CD4-positive, alpha-beta T cell treated with Interleukin-15 for 4 hours (primary cell): ENCODE results near the gene CHRM2.

Source experiments
- DNase-seq: peaks from one replicate; pipeline ENCODE4 v3.0.0-alpha.2; 2020; ENCODE audit warnings: low spot score

CHRM2 gene

GRCh38 chr7:136894789-136895188 is 26.3 kb downstream of the CHRM2 start:
- no peak for DNase-seq

- DNase-seq: no peak
These were observed 29.2 kb downstream of the CHRM2 start for GRCh38 chr7:136897676-136898075.

- DNase-seq: no peak
These were observed 31.6 kb downstream of the CHRM2 start for GRCh38 chr7:136900005-136900404.

- no peak for DNase-seq
These were observed 42.3 kb downstream of the CHRM2 start for GRCh38 chr7:136910771-136911170.

GRCh38 chr7:136911344-136911743 is 42.9 kb downstream of the CHRM2 start:
- DNase-seq: no peak

GRCh38 chr7:136912339-136912738 is 43.9 kb downstream of the CHRM2 start:
- DNase-seq: no peak

- no peak for DNase-seq
These were observed 45.6 kb downstream of the CHRM2 start for GRCh38 chr7:136914016-136914415.

GRCh38 chr7:136919820-136920219 is 51.4 kb downstream of the CHRM2 start:
- no peak for DNase-seq

- DNase-seq: no peak
These were observed 54.7 kb downstream of the CHRM2 start for GRCh38 chr7:136923111-136923667.

GRCh38 chr7:136925044-136925443 is 56.6 kb downstream of the CHRM2 start:
- DNase-seq: no peak

- DNase-seq: no peak
These were observed 57.1 kb downstream of the CHRM2 start for GRCh38 chr7:136925556-136925955.

GRCh38 chr7:136931169-136931867 is 62.9 kb downstream of the CHRM2 start:
- no peak for DNase-seq

- no peak for DNase-seq
These were observed 69.0 kb downstream of the CHRM2 start for GRCh38 chr7:136937436-136937835.

- DNase-seq: no peak
These were observed 70.0 kb downstream of the CHRM2 start for GRCh38 chr7:136938476-136938875.

GRCh38 chr7:136940122-136940521 is 71.7 kb downstream of the CHRM2 start:
- no peak for DNase-seq

GRCh38 chr7:136940917-136941316 is 72.5 kb downstream of the CHRM2 start:
- no peak for DNase-seq

GRCh38 chr7:136941816-136942215 is 73.4 kb downstream of the CHRM2 start:
- DNase-seq: no peak

- DNase-seq: no peak
These were observed 73.9 kb downstream of the CHRM2 start for GRCh38 chr7:136942401-136942800.

- no peak for DNase-seq
These were observed 74.5 kb downstream of the CHRM2 start for GRCh38 chr7:136942994-136943393.

- no peak for DNase-seq
These were observed 78.9 kb downstream of the CHRM2 start for GRCh38 chr7:136947347-136947746.

- no peak for DNase-seq
These were observed 81.9 kb downstream of the CHRM2 start for GRCh38 chr7:136950331-136950730.

- no peak for DNase-seq
These were observed 84.9 kb downstream of the CHRM2 start for GRCh38 chr7:136953386-136953785.

GRCh38 chr7:136956232-136956631 is 87.8 kb downstream of the CHRM2 start:
- DNase-seq: no peak

GRCh38 chr7:136956671-136957070 is 88.2 kb downstream of the CHRM2 start:
- DNase-seq: no peak
